Kidney (tissue), 14 donors: Measurements from ENCODE around the gene MZB1. TPM values are rescaled to one million over a fixed set of nuclear protein-coding genes. Genes with fewer than 3 reads are reported as not detected.
A peak's percentile ranks its signal among the peaks of the same experiment; 100 is the strongest.

Experiments used
- DNase-seq, 5 donors: peaks; one replicate each; pipeline ENCODE4 v3.0.0-alpha.2; 2013 to 2020
- FAIRE-seq: peaks from 2 replicates; lab custom pipeline; 2012; peaks lifted over from hg19 to GRCh38; lab: Jason Lieb, UNC
- H3K27ac ChIP-seq, 2 donors: one replicate each; pipeline ENCODE4 v1.7.0; 2013; ENCODE audit warnings: low read depth in 2 of 2, low read length in 2 of 2, inconsistent platforms in 1 of 2
- H3K27me3 ChIP-seq: one replicate; pipeline ENCODE4 v1.7.1; 2013; ENCODE audit warnings: low read length, inconsistent platforms; ENCODE audit not compliant: control insufficient read depth, insufficient read depth
- H3K36me3 ChIP-seq, 3 donors: one replicate each; pipeline versions ENCODE4 v1.7.0 to v1.7.1; 2013; ENCODE audit warnings: low read length in 3 of 3, control low read depth in 1 of 3, inconsistent platforms in 1 of 3; ENCODE audit not compliant: insufficient read depth in 3 of 3, control insufficient read depth in 2 of 3
- H3K4me1 ChIP-seq, 3 donors: one replicate each; pipeline versions ENCODE4 v1.7.0 to v1.7.1; 2013; ENCODE audit warnings: low read length in 3 of 3, inconsistent platforms in 1 of 3, low read depth in 1 of 3; ENCODE audit not compliant: control insufficient read depth in 2 of 3, insufficient read depth in 2 of 3
- H3K4me3 ChIP-seq, 3 donors: one replicate each; pipeline versions ENCODE4 v1.7.0 to v1.8.1; 2013; ENCODE audit warnings: low read length in 3 of 3, control low read depth in 1 of 3, inconsistent platforms in 1 of 3
- H3K9ac ChIP-seq, 3 donors: one replicate each; pipeline versions ENCODE4 v1.7.0 to v1.7.1; 2013; ENCODE audit warnings: low read length in 3 of 3, control low read depth in 1 of 3, inconsistent platforms in 1 of 3
- H3K9me3 ChIP-seq, 3 donors: one replicate each; pipeline versions ENCODE4 v1.7.0 to v1.7.1; 2013; ENCODE audit warnings: low read length in 3 of 3, control low read depth in 1 of 3, inconsistent platforms in 1 of 3; ENCODE audit not compliant: control insufficient read depth in 2 of 3, insufficient read depth in 1 of 3
- CTCF ChIP-seq: IDR thresholded peaks from 3 replicates; pipeline ENCODE4 v1.5.1; 2012; ENCODE audit warnings: mild to moderate bottlenecking, moderate library complexity, borderline replicate concordance; ENCODE audit not compliant: insufficient read depth; ENCODE audit errors: extremely low read depth
- intact Hi-C: fragments of 100-400 bp; cut with DNase I; formaldehyde crosslinking; loops from one replicate; pipeline ENCODE4 v1.11.1; 2022
- polyA plus RNA-seq: library from polyadenylated mRNA; stranded (reverse); fragments of 350-450 nt; fragmentation: Illumina TruSeq; extraction: RNeasy Lipid Tissue Mini Kit (QIAGEN cat#74804); gene quantifications from one replicate; pipeline ENCODE4 v1.2.3, GENCODE V29; 2014; ENCODE audit warnings: low read depth, low replicate concordance; ENCODE audit not compliant: insufficient read depth
- total RNA-seq: library from RNA; stranded (reverse); fragmentation: NEBNext Ultra II Directional; extraction: Animal tissue kit (Norgen Biotek cat#: 25700); gene quantifications from one replicate; pipeline ENCODE4 v1.2.1, GENCODE V29; 2021
- donor health status: control.
- donor health status: control.
- donor health status: control.
- donor health status: control.
- donor health status: control.
- donor health status: DM: yes; HTN: yes; CAD: no.
- donor health status: Normal renal cell carcinoma (clear cell type).

Gene MZB1
- total and polyA plus RNA-seq, 2 donors from 2014 or later, result 1.2 to 49.6 TPM

GRCh38 chr5:139407517-139407916 lies 17.8 kb upstream of the MZB1 start:
- intact Hi-C loops, result no loop called here
- Histone ChIP-seq H3K27ac (no peak overlapping the region), H3K4me3 (no peak overlapping the region), H3K9me3 (no peaks in the 10 kb centered on the region), H3K4me1 (peaks cover 3 to 25% (median 11%) of the 10 kb centered on the region in 3 donors), H3K36me3 (no peaks in the 10 kb centered on the region), H3K27me3 (no peaks in the 10 kb centered on the region), H3K9ac (no peak overlapping the region)
- FAIRE-seq (no peak), DNase-seq (no peak)
- no peak for TF ChIP-seq CTCF

GRCh38 chr5:139406963-139407362 lies 17.2 kb upstream of the MZB1 start:
- H3K9me3 ChIP-seq, result no peaks in the 10 kb centered on the region
- H3K4me3 ChIP-seq, result no peak overlapping the region
- peaks cover 3 to 25% (median 11%) of the 10 kb centered on the region in 3 donors for H3K4me1 ChIP-seq
- TF ChIP-seq CTCF, result no peak
- H3K9ac ChIP-seq, result no peak overlapping the region
- no peak for DNase-seq
- FAIRE-seq, result no peak
- H3K27ac ChIP-seq, result no peak overlapping the region
- H3K27me3 ChIP-seq, result no peaks in the 10 kb centered on the region
- no peaks in the 10 kb centered on the region for H3K36me3 ChIP-seq
- intact Hi-C loops, result no loop called here

GRCh38 chr5:139404484-139404840 lies 14.7 kb upstream of the MZB1 start:
- no peaks in the 10 kb centered on the region for H3K36me3 ChIP-seq
- peaks cover 3 to 25% (median 11%) of the 10 kb centered on the region in 3 donors for H3K4me1 ChIP-seq
- DNase-seq (no peak), FAIRE-seq (no peak)
- peak overlapping the region; percentile 7 to 75 (median 20) for H3K9ac ChIP-seq
- TF ChIP-seq CTCF, result no peak
- H3K9me3 ChIP-seq, result no peaks in the 10 kb centered on the region
- H3K4me3 ChIP-seq, result peak overlapping the region; percentile 43 to 72 (median 62)
- no peaks in the 10 kb centered on the region for H3K27me3 ChIP-seq
- H3K27ac ChIP-seq, result peak overlapping the region; percentile 95
- intact Hi-C loops, result no loop called here
